ENCODE data around the gene ZNF260. TPM values are rescaled to one million over a fixed set of nuclear protein-coding genes. Genes with fewer than 3 reads are reported as not detected.

ZNF260 gene
- 10 to 100 TPM in 3 of 4 donors, 1 to 10 TPM in 1; 5.1 to 24.4 (median 14.4) TPM for total RNA-seq

GRCh38 chr19:36528194-36528920, at the start of gene ZNF260:
Gene ZNF260 (minus strand): TSS chr19:36528271. CDS start chr19:36515238, 13,033 bp downstream.
- Histone ChIP-seq H3K4me3 (peak within 1 kb of the TSS; percentile 74), H3K27ac (peak within 1 kb of the TSS; percentile 87), H3K4me1 (peaks cover 17% of the 10 kb centered on the region), H3K9me3 (peaks cover 6% of the 10 kb centered on the region), H3K27me3 (no peaks in the 10 kb centered on the region), H3K36me3 (peaks cover 14% of the 10 kb centered on the region)
- DNase-seq (ENCODE audit: low spot score in 2 of 2): peak; percentile 97 to 98
- 0% methylated on average over 45 of the region's 55 CpGs for WGBS
- TF ChIP-seq POLR2AphosphoS5 (IDR thresholded peaks at IDR 0.05) (peak in 2 of 3 donors; percentile 16 to 34), POLR2A (IDR thresholded peaks at IDR 0.05) (peak in 1 of 2 donors; percentile 37), EP300 (IDR thresholded peaks at IDR 0.05) (no peak), CTCF (IDR thresholded peaks at IDR 0.05) (no peak)

DNA sequence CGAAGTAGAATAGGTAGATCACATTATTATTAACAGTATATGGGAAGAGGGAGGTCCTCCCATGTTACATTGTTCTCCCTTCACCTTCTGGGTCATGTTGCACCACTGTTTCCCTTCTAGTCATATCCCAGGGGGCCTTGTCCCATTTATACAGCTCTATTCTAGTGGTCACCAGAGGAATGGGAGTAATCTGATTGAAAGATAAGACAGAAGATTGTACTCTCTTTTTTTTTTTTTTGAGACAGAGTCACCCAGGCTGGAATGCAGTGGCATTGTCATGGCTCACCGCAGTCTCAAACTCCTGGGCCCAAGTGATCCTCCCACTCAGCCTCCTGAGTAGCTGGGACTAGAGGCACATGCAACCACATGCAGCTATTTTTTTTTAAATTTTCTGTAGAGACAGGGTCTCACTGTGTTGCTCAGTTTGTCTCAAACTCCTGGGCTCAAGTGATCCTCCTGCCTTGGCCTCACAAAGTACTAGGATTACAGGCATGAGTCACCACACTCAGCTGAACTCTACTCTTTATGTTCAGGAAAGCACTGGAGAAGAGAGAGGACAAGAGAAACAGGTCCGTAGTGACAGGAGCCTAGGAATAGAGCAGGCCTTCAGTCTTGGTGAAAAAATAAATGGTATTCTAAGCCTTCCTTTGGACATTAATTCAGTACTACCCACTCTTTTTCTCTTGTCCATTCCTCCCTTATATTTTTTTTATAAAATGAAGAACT, 49.4 kb upstream of the ZNF260 start:
- Histone ChIP-seq H3K27me3 (no peaks in the 10 kb centered on the region), H3K4me1 (peaks cover 9% of the 10 kb centered on the region), H3K27ac (no peak overlapping the region), H3K36me3 (peaks cover 44% of the 10 kb centered on the region), H3K4me3 (no peak overlapping the region), H3K9me3 (no peaks in the 10 kb centered on the region)
- no peak for DNase-seq (ENCODE audit: low spot score in 2 of 2)
- 95% methylated on average over 3 of the region's 3 CpGs for WGBS
- no peak for TF ChIP-seq CTCF (IDR thresholded peaks at IDR 0.05)
- TF ChIP-seq POLR2AphosphoS5 (IDR thresholded peaks at IDR 0.05): no peak
- TF ChIP-seq POLR2A (IDR thresholded peaks at IDR 0.05): no peak
- no peak for TF ChIP-seq EP300 (IDR thresholded peaks at IDR 0.05)

DNA sequence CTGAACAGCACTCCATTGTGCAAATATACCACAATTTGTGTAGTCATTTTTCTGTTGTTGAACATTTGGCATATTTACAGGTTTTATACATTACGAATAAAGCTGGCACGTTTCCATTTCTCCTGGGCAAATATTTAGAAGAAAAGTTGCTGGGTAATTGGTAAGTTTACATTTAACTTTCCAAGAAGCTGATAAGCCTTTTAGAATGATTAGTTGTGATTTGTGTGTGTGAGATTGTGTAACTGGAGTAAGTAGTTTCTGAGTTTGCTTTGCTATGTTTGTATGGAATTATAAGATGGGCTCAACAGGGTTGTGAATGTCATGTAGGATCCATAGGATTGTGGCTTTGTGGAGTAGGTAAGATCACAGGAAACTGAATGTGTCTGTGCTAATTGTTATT, 46.7 kb upstream of the ZNF260 start:
- no peak overlapping the region for H3K27ac ChIP-seq
- TF ChIP-seq POLR2A (IDR thresholded peaks at IDR 0.05) (no peak), EP300 (IDR thresholded peaks at IDR 0.05) (no peak), POLR2AphosphoS5 (IDR thresholded peaks at IDR 0.05) (no peak), CTCF (IDR thresholded peaks at IDR 0.05) (no peak)
- WGBS: 54% methylated on average over 2 of the region's 2 CpGs
- H3K4me1 ChIP-seq: peaks cover 12% of the 10 kb centered on the region
- H3K36me3 ChIP-seq: peaks cover 35% of the 10 kb centered on the region
- H3K9me3 ChIP-seq: no peaks in the 10 kb centered on the region
- H3K27me3 ChIP-seq: no peaks in the 10 kb centered on the region
- H3K4me3 ChIP-seq: peak overlapping the region; percentile 79
- no peak for DNase-seq (ENCODE audit: low spot score in 2 of 2)

GRCh38 chr19:36573895-36574720, 46.0 kb upstream of the ZNF260 start:
- Histone ChIP-seq H3K4me1 (peaks cover 12% of the 10 kb centered on the region), H3K27ac (peak overlapping the region; percentile 85), H3K4me3 (peak overlapping the region; percentile 79), H3K9me3 (no peaks in the 10 kb centered on the region), H3K27me3 (no peaks in the 10 kb centered on the region), H3K36me3 (peaks cover 35% of the 10 kb centered on the region)
- no peak for DNase-seq (ENCODE audit: low spot score in 2 of 2)
- TF ChIP-seq CTCF (IDR thresholded peaks at IDR 0.05) (no peak), POLR2A (IDR thresholded peaks at IDR 0.05) (no peak), POLR2AphosphoS5 (IDR thresholded peaks at IDR 0.05) (no peak), EP300 (IDR thresholded peaks at IDR 0.05) (no peak)
- WGBS: 25% methylated on average over 18 of the region's 18 CpGs
